Muscle of back (tissue), 11 donors: Measurements from ENCODE around the gene GRHL1. TPM values are rescaled to one million over a fixed set of nuclear protein-coding genes. Genes with fewer than 3 reads are reported as not detected.

ENCODE experiments used
- DNase-seq, 3 donors: peaks; one replicate each; pipeline versions ENCODE4 v3.0.0 to v3.0.0-alpha.2; 2013
- polyA plus RNA-seq, 10 donors: library from polyadenylated mRNA; unstranded; fragments of 120-200 nt; gene quantifications; one replicate each; pipeline ENCODE4 v1.2.1, GENCODE V29; 2013; ENCODE audit not compliant: insufficient read length in 10 of 10

Gene GRHL1
- polyA plus RNA-seq, 10 donors, result 0.60 to 8.0 (median 1.3) TPM

GRCh38 chr2:9993488-9994165, 42.1 kb downstream of the GRHL1 start:
- peak; percentile 42 to 79 (median 62) for DNase-seq

DNA sequence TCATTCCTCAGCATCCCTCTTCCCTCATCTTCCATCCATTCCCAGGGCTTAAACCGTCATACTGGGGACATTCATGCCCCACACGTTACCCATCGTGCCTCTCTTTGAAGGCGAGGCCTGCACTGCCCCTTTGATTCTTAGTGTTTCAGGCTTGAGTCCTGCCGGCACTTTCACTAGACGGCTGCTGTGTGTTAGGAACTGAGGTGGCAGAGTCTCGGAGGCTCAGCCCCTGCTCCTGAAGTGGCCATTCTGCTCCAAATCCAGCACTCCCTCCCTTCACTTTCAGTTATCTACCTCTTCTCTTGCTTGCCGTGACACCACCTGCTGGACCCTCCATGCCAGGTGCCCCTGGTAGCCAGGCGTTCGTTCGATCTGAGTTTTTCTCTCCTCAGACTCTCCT, 43.0 kb downstream of the GRHL1 start:
- no peak for DNase-seq

DNA sequence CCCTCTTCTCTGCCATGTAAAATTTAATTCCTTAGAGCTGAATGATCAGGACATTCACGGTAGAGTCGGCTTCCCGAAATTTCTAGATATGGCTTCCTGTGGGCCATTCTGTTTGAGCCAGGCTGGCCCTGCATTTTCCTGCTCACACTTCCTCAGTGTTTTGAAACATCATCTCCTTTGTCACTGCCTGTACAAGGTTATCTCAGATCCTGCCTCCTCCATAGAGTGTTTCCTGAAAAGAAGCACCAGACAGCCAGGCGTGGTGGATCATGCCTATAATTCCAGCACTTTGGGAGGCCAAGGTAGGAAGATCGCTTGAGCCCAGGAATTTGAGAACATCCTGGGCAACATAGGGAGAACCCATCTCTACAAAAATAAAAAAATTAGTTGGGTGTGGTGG, 43.6 kb downstream of the GRHL1 start:
- no peak for DNase-seq

DNA sequence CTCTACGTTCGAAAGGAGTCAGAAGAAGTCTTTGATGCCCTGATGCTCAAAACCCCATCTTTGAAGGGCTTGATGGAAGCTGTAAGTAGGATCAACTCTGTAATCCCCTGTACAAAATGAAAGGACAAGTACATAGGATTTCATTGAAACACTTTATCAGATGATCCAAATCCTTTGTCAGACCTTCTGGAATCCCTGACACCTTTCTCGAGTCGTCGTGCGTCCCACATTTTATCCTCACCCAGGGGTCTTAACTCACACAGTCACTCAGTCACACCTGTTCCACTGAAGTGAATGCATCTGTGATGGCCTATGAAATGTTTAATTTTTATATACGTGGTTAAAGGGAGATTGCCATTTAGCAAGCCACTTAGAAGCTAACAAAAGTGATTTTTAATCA, 44.8 kb downstream of the GRHL1 start:
- DNase-seq, result no peak

DNA sequence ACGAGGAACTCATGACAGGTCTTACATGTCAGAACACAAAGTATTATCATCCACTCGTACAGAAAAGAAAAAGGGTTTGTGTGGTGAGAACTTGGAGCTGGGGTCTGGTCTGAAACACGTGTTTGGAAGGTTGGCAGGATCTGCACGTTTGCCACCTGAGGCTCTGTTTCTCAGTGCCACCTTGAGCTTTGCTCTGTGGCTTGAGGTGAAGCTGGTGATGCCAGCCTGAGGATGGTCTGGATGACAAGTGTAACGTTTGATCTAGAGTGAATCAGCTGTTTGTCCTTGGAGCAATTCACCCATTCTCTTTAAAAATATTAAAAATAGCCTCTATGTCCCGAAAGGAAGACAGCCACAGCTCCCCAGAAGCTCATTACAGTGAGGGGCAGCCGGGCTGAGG, 46.4 kb downstream of the GRHL1 start:
- DNase-seq, result no peak

- no peak for DNase-seq
Measured at GRCh38 chr2:9998916-9999654, 47.6 kb downstream of the GRHL1 start.

DNA sequence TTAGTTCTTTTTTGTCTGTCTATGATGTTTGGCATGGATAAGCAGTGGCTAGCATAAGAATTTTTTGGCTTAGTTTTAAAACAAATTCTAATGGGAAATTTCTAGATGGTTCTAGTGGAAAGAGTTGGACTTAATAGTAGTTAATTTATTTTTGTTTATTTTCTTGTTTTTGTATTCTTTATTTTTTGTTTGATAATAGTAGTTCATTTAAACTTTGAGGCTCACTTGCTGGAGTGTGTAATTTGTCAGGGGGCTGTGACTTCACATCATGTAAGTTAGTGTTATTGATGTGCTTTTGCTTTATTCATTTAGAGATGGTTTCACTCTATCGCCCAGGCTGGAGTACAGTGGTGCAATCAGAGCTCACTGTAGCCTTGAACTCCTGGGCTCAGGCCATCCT, 48.2 kb downstream of the GRHL1 start:
- no peak for DNase-seq

GRCh38 chr2:10000541-10000940, 49.0 kb downstream of the GRHL1 start:
- no peak for DNase-seq

GRCh38 chr2:10001586-10001985, 50.1 kb downstream of the GRHL1 start:
- DNase-seq, result no peak

DNA sequence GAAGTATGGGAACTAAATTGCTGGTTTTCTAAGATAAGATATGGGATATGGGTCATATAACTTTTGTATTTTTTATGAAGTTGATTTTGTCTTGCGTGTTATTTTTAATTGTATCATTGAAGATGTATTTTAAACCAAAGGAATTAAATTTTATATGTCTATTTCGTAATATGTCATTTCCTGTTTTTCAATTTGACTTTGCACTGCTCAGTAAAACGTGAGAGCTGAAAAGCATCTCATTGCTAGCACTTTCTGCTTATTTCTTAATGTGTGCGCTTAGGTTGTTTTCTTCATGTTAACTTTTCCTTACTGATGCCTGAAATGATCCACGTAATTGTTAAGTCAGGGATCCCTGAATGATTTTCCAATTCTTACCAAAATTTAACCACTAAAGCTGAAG, 50.6 kb downstream of the GRHL1 start:
- DNase-seq, result no peak

GRCh38 chr2:10002681-10003080, 51.2 kb downstream of the GRHL1 start:
- DNase-seq, result no peak

GRCh38 chr2:10003206-10004125, 52.0 kb downstream of the GRHL1 start:
- DNase-seq, result no peak

DNA sequence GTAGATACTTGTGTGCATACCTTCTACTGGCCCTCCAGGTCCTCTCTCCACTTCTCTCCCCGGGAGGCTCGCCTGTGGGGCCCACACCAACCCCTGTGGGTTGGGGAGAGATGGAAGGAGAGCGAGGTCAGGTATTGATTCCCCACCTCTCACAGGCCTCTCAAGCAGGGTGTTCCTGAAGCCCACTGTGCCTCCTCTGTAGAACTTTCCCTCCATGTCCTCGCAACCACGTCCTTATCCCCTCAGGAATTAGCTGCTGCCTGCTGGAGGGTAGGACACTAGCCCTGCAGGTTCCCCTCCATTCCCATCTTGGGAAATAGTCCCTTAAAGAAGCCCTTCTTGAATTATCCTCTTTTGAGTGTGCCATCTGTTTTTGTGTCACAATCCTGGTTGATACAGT, 52.9 kb downstream of the GRHL1 start:
- DNase-seq, result no peak

DNA sequence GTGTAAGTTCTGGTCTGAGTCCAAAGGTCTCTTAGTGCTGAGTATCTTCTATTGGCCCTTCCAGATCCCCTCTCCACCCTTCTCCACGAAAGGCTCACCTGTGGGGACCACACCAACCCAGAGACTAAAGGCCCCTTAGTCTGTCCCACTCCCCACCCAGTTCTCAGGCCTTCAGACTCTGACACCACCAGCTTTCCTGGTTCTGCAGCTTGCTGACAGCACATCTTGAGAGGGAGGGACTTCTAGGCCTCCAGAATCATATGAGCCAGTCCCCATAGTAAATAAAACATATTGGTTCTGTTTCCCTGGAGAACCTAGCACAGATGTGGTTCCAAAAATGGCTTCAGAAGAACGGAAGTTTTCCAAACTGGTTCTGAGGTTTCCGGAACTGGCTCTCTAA, 53.3 kb downstream of the GRHL1 start:
- no peak for DNase-seq

GRCh38 chr2:10005461-10006235, 54.2 kb downstream of the GRHL1 start:
- DNase-seq, result no peak

DNA sequence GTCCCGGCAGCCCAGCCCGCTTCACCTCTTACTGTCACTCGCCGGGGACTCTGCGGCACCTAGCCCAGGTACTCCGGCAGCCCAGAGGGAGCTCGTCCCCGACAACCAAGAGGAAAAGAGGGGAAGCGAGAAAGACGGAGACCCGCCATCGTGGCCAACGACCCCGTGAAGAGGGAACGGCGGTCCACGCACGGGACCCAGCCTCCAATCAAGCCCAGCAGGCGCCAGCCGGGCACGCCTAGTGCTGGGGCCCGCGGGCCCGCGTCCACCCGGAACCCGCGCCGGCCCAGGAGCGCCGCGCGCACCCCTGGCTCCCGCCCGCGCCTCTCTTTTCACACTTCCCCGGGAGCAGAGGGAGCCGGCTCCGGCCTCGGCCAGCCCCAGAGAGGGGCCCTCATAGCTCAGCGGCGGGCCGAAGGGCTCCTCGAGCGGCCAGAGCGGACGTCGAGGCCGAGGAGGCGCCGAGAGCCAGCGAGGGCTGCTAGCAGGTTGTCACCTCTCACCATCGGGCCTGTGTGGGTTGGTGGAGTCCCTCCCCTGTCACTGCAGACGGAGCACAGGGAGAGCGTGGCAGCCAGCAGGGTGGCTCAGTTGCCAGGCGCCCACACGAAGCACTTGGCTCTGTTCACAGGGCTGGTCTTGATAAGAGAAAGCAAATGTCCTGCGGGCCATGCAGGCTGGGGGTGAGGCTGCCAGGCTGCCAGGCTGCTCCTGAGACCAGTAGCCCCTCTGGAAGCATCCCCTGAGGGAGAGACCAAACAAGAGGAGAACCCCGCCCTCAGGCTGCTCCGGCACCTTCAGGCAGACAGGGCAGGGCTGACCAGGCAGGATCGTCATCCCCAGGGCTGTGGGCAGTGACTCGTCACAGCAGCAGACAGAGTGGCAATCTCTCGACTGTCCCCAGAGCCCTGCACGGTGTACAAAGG, 55.0 kb downstream of the GRHL1 start:
- no peak for DNase-seq

- no peak for DNase-seq
Measured at GRCh38 chr2:10007435-10007834, 55.9 kb downstream of the GRHL1 start.

DNA sequence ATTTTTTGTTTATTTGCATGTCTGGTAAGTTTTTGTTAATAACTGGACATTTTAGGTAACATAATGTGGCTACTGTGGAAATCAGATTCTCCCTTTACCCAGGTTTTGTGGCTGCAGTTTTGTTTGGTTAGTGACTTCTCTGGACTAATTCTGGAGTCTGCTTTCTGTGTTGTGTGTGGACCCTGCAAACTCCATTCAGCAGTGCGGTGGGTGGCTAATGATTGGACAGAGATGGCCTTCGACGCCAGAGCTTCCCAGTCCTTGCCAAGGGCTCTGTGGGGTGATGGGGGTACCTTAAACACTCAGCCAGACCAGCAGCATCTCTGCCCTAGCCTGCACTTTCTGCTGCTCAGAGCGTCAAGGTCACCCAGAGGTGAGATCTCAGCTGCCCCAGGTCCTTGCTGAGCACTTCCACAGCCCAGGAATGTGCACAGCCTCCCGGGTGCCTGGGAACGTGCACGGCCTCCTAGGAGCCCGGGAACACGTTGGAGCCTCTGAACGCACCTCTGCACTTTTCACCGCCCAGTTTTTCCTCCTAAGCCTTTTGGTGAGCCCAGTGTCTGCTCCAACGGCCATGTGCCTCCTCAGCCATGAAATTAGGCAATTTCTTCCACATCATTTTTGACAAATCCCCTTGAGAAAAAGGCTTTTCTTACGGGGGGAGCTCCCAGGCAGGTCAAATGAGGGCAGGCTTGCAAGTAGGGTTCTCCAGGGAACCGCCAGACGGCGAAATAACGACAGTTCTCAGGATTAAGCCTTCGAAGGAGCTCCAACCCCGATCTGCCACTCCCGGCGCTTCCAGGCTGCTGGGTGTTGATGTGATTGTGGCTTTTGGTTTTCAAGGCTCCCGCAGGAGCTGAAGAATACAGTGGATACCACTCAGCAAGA, 56.7 kb downstream of the GRHL1 start:
- no peak for DNase-seq

- DNase-seq, result no peak
Measured at GRCh38 chr2:10008809-10009176, 57.3 kb downstream of the GRHL1 start.
